Astrocyte (in vitro differentiated cells and primary cell): ENCODE data around the gene PSMB3. TPM values are rescaled to one million over a fixed set of nuclear protein-coding genes. Genes with fewer than 3 reads are reported as not detected.

Source experiments
- DNase-seq: peaks from one replicate; pipeline ENCODE4 v3.0.0-alpha.2; 2010; ENCODE audit warnings: low read depth
- FAIRE-seq: peaks from 2 replicates; lab custom pipeline; 2011; peaks lifted over from hg19 to GRCh38; lab: Jason Lieb, UNC
- H2AFZ ChIP-seq: 2 replicates; pipeline ENCODE4 v1.6.0; 2012; ENCODE audit warnings: low read depth, low read length, inconsistent platforms
- H3K27ac ChIP-seq: 2 replicates; pipeline ENCODE4 v1.5.1; 2011; ENCODE audit warnings: low read depth, low read length, inconsistent platforms
- H3K27me3 ChIP-seq: 2 replicates; pipeline ENCODE4 v1.6.0; 2011; ENCODE audit warnings: low read length, inconsistent platforms; ENCODE audit not compliant: insufficient read depth
- H3K36me3 ChIP-seq: 2 replicates; pipeline ENCODE4 v1.5.1; 2011; ENCODE audit warnings: low read length, inconsistent platforms; ENCODE audit not compliant: insufficient read depth
- H3K4me1 ChIP-seq: 2 replicates; pipeline ENCODE4 v1.5.1; 2011; ENCODE audit warnings: low read length, inconsistent platforms; ENCODE audit not compliant: insufficient read depth
- H3K4me2 ChIP-seq: 2 replicates; pipeline ENCODE4 v1.6.0; 2012; ENCODE audit warnings: low read length, inconsistent platforms
- H3K4me3 ChIP-seq: 2 replicates; pipeline ENCODE4 v1.5.1; 2011; ENCODE audit warnings: low read depth, mild to moderate bottlenecking, low read length, inconsistent platforms; ENCODE audit not compliant: insufficient read depth
- H3K79me2 ChIP-seq: 2 replicates; pipeline ENCODE4 v1.6.0; 2012; ENCODE audit warnings: mild to moderate bottlenecking, low read length, inconsistent platforms; ENCODE audit not compliant: insufficient read depth
- H3K9ac ChIP-seq: 2 replicates; pipeline ENCODE4 v1.6.0; 2012; ENCODE audit warnings: mild to moderate bottlenecking, low read length, inconsistent platforms
- H3K9me3 ChIP-seq: 2 replicates; pipeline ENCODE4 v1.5.1; 2012; ENCODE audit warnings: low read depth, mild to moderate bottlenecking, low read length, inconsistent platforms; ENCODE audit not compliant: insufficient read depth
- H4K20me1 ChIP-seq: 2 replicates; pipeline ENCODE4 v1.6.0; 2012; ENCODE audit warnings: low read length, inconsistent platforms; ENCODE audit not compliant: insufficient read depth
- H3K27ac Mint-ChIP-seq: one replicate; pipeline ENCODE4 v1.8.0; 2021; ENCODE audit warnings: mild to moderate bottlenecking, mixed read lengths; ENCODE audit not compliant: unreplicated experiment
- H3K27me3 Mint-ChIP-seq: one replicate; pipeline ENCODE4 v1.8.0; 2021; ENCODE audit warnings: low read depth, mixed read lengths; ENCODE audit not compliant: unreplicated experiment
- H3K36me3 Mint-ChIP-seq: one replicate; pipeline ENCODE4 v1.8.0; 2021; ENCODE audit warnings: low read depth, mixed read lengths; ENCODE audit not compliant: unreplicated experiment
- H3K4me1 Mint-ChIP-seq: one replicate; pipeline ENCODE4 v1.8.0; 2021; ENCODE audit warnings: low read depth, mixed read lengths; ENCODE audit not compliant: unreplicated experiment
- H3K4me3 Mint-ChIP-seq: one replicate; pipeline ENCODE4 v1.8.0; 2021; ENCODE audit warnings: mild to moderate bottlenecking, moderate library complexity, mixed read lengths; ENCODE audit not compliant: unreplicated experiment
- H3K9me3 Mint-ChIP-seq: one replicate; pipeline ENCODE4 v1.8.0; 2021; ENCODE audit warnings: mild to moderate bottlenecking, mixed read lengths; ENCODE audit not compliant: unreplicated experiment
- CTCF ChIP-seq: IDR thresholded peaks from 2 replicates; pipeline ENCODE4 v1.5.1; 2011; ENCODE audit warnings: low read depth, mild to moderate bottlenecking, inconsistent platforms, low read length, moderate library complexity; ENCODE audit not compliant: insufficient read depth
- EZH2 ChIP-seq: IDR thresholded peaks from 2 replicates; pipeline ENCODE4 v1.6.1; 2012; ENCODE audit warnings: mild to moderate bottlenecking, low read length, inconsistent platforms; ENCODE audit not compliant: insufficient read depth
- total RNA-seq: library from RNA; stranded (reverse); gene quantifications from 2 replicates; pipeline ENCODE4 v1.2.1, GENCODE V29; 2021

Gene PSMB3
- total RNA-seq, 1 donor from 2014 or later = 191 TPM

- Histone ChIP-seq H3K9me3 (no peaks in the 10 kb centered on the region), H2AFZ (no peak overlapping the region), H3K79me2 (no peaks in the 10 kb centered on the region), H3K27ac (no peak overlapping the region), H3K9ac (no peak overlapping the region), H3K27me3 (no peaks in the 10 kb centered on the region), H3K4me1 (no peaks in the 10 kb centered on the region), H3K4me3 (no peak overlapping the region), H4K20me1 (no peaks in the 10 kb centered on the region), H3K36me3 (peaks cover 2% of the 10 kb centered on the region), H3K4me2 (no peak overlapping the region)
- peaks cover 6% of the 10 kb centered on the region for H3K27me3 Mint-ChIP-seq
- H3K27ac Mint-ChIP-seq = no peak overlapping the region
- no peak for TF ChIP-seq EZH2
- no peak for TF ChIP-seq CTCF
- peaks cover 10% of the 10 kb centered on the region for H3K36me3 Mint-ChIP-seq
- DNase-seq = no peak
- no peak overlapping the region for H3K4me3 Mint-ChIP-seq
- FAIRE-seq = no peak
- no peaks in the 10 kb centered on the region for H3K9me3 Mint-ChIP-seq
- peaks cover 3% of the 10 kb centered on the region for H3K4me1 Mint-ChIP-seq
Measured at GRCh38 chr17:38721802-38722201, 30.7 kb upstream of the PSMB3 start.

GRCh38 chr17:38724337-38724988, 28.1 kb upstream of the PSMB3 start:
- Mint-ChIP-seq H3K9me3 (no peaks in the 10 kb centered on the region), H3K4me1 (peaks cover 10% of the 10 kb centered on the region), H3K27ac (no peak overlapping the region), H3K4me3 (no peak overlapping the region), H3K36me3 (peaks cover 4% of the 10 kb centered on the region), H3K27me3 (peaks cover 6% of the 10 kb centered on the region)
- TF ChIP-seq EZH2 (no peak), CTCF (no peak)
- no peak overlapping the region for H3K27ac ChIP-seq
- FAIRE-seq (no peak), DNase-seq (no peak)
- no peak overlapping the region for H3K4me2 ChIP-seq
- H3K4me3 ChIP-seq = no peak overlapping the region
- H3K9ac ChIP-seq = no peak overlapping the region
- peaks cover 3% of the 10 kb centered on the region for H3K4me1 ChIP-seq
- H3K27me3 ChIP-seq = no peaks in the 10 kb centered on the region
- no peak overlapping the region for H2AFZ ChIP-seq
- H3K9me3 ChIP-seq = no peaks in the 10 kb centered on the region
- H4K20me1 ChIP-seq = no peaks in the 10 kb centered on the region
- no peaks in the 10 kb centered on the region for H3K36me3 ChIP-seq
- H3K79me2 ChIP-seq = no peaks in the 10 kb centered on the region

- no peak overlapping the region for H2AFZ ChIP-seq
- H3K9me3 Mint-ChIP-seq = no peaks in the 10 kb centered on the region
- peaks cover 4% of the 10 kb centered on the region for H3K36me3 Mint-ChIP-seq
Measured at GRCh38 chr17:38725066-38725465, 27.5 kb upstream of the PSMB3 start.

More at GRCh38 chr17:38725066-38725465, 27.5 kb upstream of the PSMB3 start:
- Mint-ChIP-seq H3K27me3 (peaks cover 6% of the 10 kb centered on the region), H3K4me1 (peaks cover 10% of the 10 kb centered on the region), H3K27ac (no peak overlapping the region), H3K4me3 (no peak overlapping the region)
- Histone ChIP-seq H3K27ac (no peak overlapping the region), H3K79me2 (no peaks in the 10 kb centered on the region), H3K4me1 (peaks cover 7% of the 10 kb centered on the region), H3K4me3 (no peak overlapping the region), H3K4me2 (no peak overlapping the region), H3K27me3 (no peaks in the 10 kb centered on the region), H3K36me3 (no peaks in the 10 kb centered on the region), H3K9ac (no peak overlapping the region), H3K9me3 (no peaks in the 10 kb centered on the region), H4K20me1 (no peaks in the 10 kb centered on the region)
- TF ChIP-seq EZH2 (no peak), CTCF (no peak)
- no peak for FAIRE-seq
- DNase-seq = no peak
